ENCODE results near the gene DUOX2.
A peak's percentile ranks its signal among the peaks of the same experiment; 100 is the strongest.

Gene DUOX2

GRCh38 chr15:45093013-45093412, 21.0 kb downstream of the DUOX2 start:
- Histone ChIP-seq H3K27me3 (replicated peaks in 2 of 5; ENCODE audit: control insufficient read depth in 4 of 5, insufficient read depth in 5 of 5, low read length in 4 of 5) (peaks cover 0 to 10% (median 0%) of the 10 kb centered on the region in 5 experiments), H3K9me3 (ENCODE audit: control extremely low read depth in 1 of 5, control insufficient read depth in 4 of 5, insufficient read depth in 2 of 5, low read depth in 1 of 5, low read length in 4 of 5) (no peaks in the 10 kb centered on the region), H3K36me3 (ENCODE audit: control insufficient read depth in 4 of 4, insufficient read depth in 4 of 4, low read length in 3 of 4) (no peaks in the 10 kb centered on the region), H3K27ac (ENCODE audit: insufficient read depth in 1 of 2, low read depth in 1 of 2, low read length in 2 of 2, poor library complexity in 1 of 2, severe bottlenecking in 2 of 2) (no peak overlapping the region), H3K4me1 (ENCODE audit: control extremely low read depth in 1 of 4, control insufficient read depth in 4 of 4, insufficient read depth in 4 of 4, low read length in 3 of 4) (no peaks in the 10 kb centered on the region), H3K4me3 (ENCODE audit: control insufficient read depth in 1 of 7, extremely low read depth in 1 of 7, insufficient read depth in 4 of 7, low read depth in 2 of 7, low read length in 6 of 7) (no peak overlapping the region)
- ChIA-PET CTCF (interaction anchor here (1.2 kb wide), 1 partner anchor 13 kb away, joined by 3 read pairs; no protein-coding TSS in a partner anchor), POLR2A (no interaction called here)
- DNase-seq: no peak
- WGBS (ENCODE audit: insufficient coverage): 100% methylated on average over 4 of the region's 4 CpGs

GRCh38 chr15:45091576-45091975, 22.4 kb downstream of the DUOX2 start:
- POLR2A ChIA-PET: no interaction called here
- no peaks in the 10 kb centered on the region for H3K4me1 ChIP-seq (ENCODE audit: control extremely low read depth in 1 of 4, control insufficient read depth in 4 of 4, insufficient read depth in 4 of 4, low read length in 3 of 4)
- H3K4me3 ChIP-seq (ENCODE audit: control insufficient read depth in 1 of 7, extremely low read depth in 1 of 7, insufficient read depth in 4 of 7, low read depth in 2 of 7, low read length in 6 of 7): no peak overlapping the region
- no peaks in the 10 kb centered on the region for H3K36me3 ChIP-seq (ENCODE audit: control insufficient read depth in 4 of 4, insufficient read depth in 4 of 4, low read length in 3 of 4)
- H3K9me3 ChIP-seq (ENCODE audit: control extremely low read depth in 1 of 5, control insufficient read depth in 4 of 5, insufficient read depth in 2 of 5, low read depth in 1 of 5, low read length in 4 of 5): no peaks in the 10 kb centered on the region
- no peak for DNase-seq
- 100% methylated on average over 2 of the region's 2 CpGs for WGBS (ENCODE audit: insufficient coverage)
- H3K27ac ChIP-seq (ENCODE audit: insufficient read depth in 1 of 2, low read depth in 1 of 2, low read length in 2 of 2, poor library complexity in 1 of 2, severe bottlenecking in 2 of 2): no peak overlapping the region
- CTCF ChIA-PET: no interaction called here
- peaks cover 0 to 10% (median 0%) of the 10 kb centered on the region in 5 experiments for H3K27me3 ChIP-seq (replicated peaks in 2 of 5; ENCODE audit: control insufficient read depth in 4 of 5, insufficient read depth in 5 of 5, low read length in 4 of 5)

GRCh38 chr15:45091161-45091560, 22.8 kb downstream of the DUOX2 start:
- Histone ChIP-seq H3K36me3 (ENCODE audit: control insufficient read depth in 4 of 4, insufficient read depth in 4 of 4, low read length in 3 of 4) (no peaks in the 10 kb centered on the region), H3K27me3 (replicated peaks in 2 of 5; ENCODE audit: control insufficient read depth in 4 of 5, insufficient read depth in 5 of 5, low read length in 4 of 5) (peaks cover 0 to 10% (median 0%) of the 10 kb centered on the region in 5 experiments), H3K4me3 (ENCODE audit: control insufficient read depth in 1 of 7, extremely low read depth in 1 of 7, insufficient read depth in 4 of 7, low read depth in 2 of 7, low read length in 6 of 7) (no peak overlapping the region), H3K4me1 (ENCODE audit: control extremely low read depth in 1 of 4, control insufficient read depth in 4 of 4, insufficient read depth in 4 of 4, low read length in 3 of 4) (no peaks in the 10 kb centered on the region), H3K9me3 (ENCODE audit: control extremely low read depth in 1 of 5, control insufficient read depth in 4 of 5, insufficient read depth in 2 of 5, low read depth in 1 of 5, low read length in 4 of 5) (no peaks in the 10 kb centered on the region), H3K27ac (ENCODE audit: insufficient read depth in 1 of 2, low read depth in 1 of 2, low read length in 2 of 2, poor library complexity in 1 of 2, severe bottlenecking in 2 of 2) (no peak overlapping the region)
- POLR2A ChIA-PET: no interaction called here
- CTCF ChIA-PET: no interaction called here
- no peak for DNase-seq
- WGBS (ENCODE audit: insufficient coverage): 74% methylated on average over 7 of the region's 7 CpGs

GRCh38 chr15:45089712-45090373, 24.1 kb downstream of the DUOX2 start:
- 71% methylated on average over 1 of the region's 3 CpGs for WGBS (ENCODE audit: insufficient coverage)
- Histone ChIP-seq H3K4me3 (ENCODE audit: control insufficient read depth in 1 of 7, extremely low read depth in 1 of 7, insufficient read depth in 4 of 7, low read depth in 2 of 7, low read length in 6 of 7) (no peak overlapping the region), H3K9me3 (ENCODE audit: control extremely low read depth in 1 of 5, control insufficient read depth in 4 of 5, insufficient read depth in 2 of 5, low read depth in 1 of 5, low read length in 4 of 5) (no peaks in the 10 kb centered on the region), H3K36me3 (ENCODE audit: control insufficient read depth in 4 of 4, insufficient read depth in 4 of 4, low read length in 3 of 4) (no peaks in the 10 kb centered on the region), H3K4me1 (ENCODE audit: control extremely low read depth in 1 of 4, control insufficient read depth in 4 of 4, insufficient read depth in 4 of 4, low read length in 3 of 4) (no peaks in the 10 kb centered on the region), H3K27me3 (replicated peaks in 2 of 5; ENCODE audit: control insufficient read depth in 4 of 5, insufficient read depth in 5 of 5, low read length in 4 of 5) (peaks cover 0 to 10% (median 0%) of the 10 kb centered on the region in 5 experiments), H3K27ac (ENCODE audit: insufficient read depth in 1 of 2, low read depth in 1 of 2, low read length in 2 of 2, poor library complexity in 1 of 2, severe bottlenecking in 2 of 2) (no peak overlapping the region)
- ChIA-PET CTCF (no interaction called here), POLR2A (no interaction called here)
- DNase-seq: peak in 1 of 3 donors; percentile 40

GRCh38 chr15:45088801-45089711, 24.9 kb downstream of the DUOX2 start:
- H3K36me3 ChIP-seq (ENCODE audit: control insufficient read depth in 4 of 4, insufficient read depth in 4 of 4, low read length in 3 of 4): no peaks in the 10 kb centered on the region
- peaks cover 0 to 10% (median 0%) of the 10 kb centered on the region in 5 experiments for H3K27me3 ChIP-seq (replicated peaks in 2 of 5; ENCODE audit: control insufficient read depth in 4 of 5, insufficient read depth in 5 of 5, low read length in 4 of 5)
- CTCF ChIA-PET: no interaction called here
- H3K27ac ChIP-seq (ENCODE audit: insufficient read depth in 1 of 2, low read depth in 1 of 2, low read length in 2 of 2, poor library complexity in 1 of 2, severe bottlenecking in 2 of 2): no peak overlapping the region
- no peaks in the 10 kb centered on the region for H3K9me3 ChIP-seq (ENCODE audit: control extremely low read depth in 1 of 5, control insufficient read depth in 4 of 5, insufficient read depth in 2 of 5, low read depth in 1 of 5, low read length in 4 of 5)
- DNase-seq: no peak
- H3K4me3 ChIP-seq (ENCODE audit: control insufficient read depth in 1 of 7, extremely low read depth in 1 of 7, insufficient read depth in 4 of 7, low read depth in 2 of 7, low read length in 6 of 7): no peak overlapping the region
- 96% methylated on average over 5 of the region's 10 CpGs for WGBS (ENCODE audit: insufficient coverage)
- POLR2A ChIA-PET: no interaction called here
- H3K4me1 ChIP-seq (ENCODE audit: control extremely low read depth in 1 of 4, control insufficient read depth in 4 of 4, insufficient read depth in 4 of 4, low read length in 3 of 4): no peaks in the 10 kb centered on the region

GRCh38 chr15:45087513-45087912, 26.5 kb downstream of the DUOX2 start:
- Histone ChIP-seq H3K27me3 (replicated peaks in 2 of 5; ENCODE audit: control insufficient read depth in 4 of 5, insufficient read depth in 5 of 5, low read length in 4 of 5) (peaks cover 0 to 10% (median 0%) of the 10 kb centered on the region in 5 experiments), H3K4me3 (ENCODE audit: control insufficient read depth in 1 of 7, extremely low read depth in 1 of 7, insufficient read depth in 4 of 7, low read depth in 2 of 7, low read length in 6 of 7) (no peak overlapping the region), H3K4me1 (ENCODE audit: control extremely low read depth in 1 of 4, control insufficient read depth in 4 of 4, insufficient read depth in 4 of 4, low read length in 3 of 4) (no peaks in the 10 kb centered on the region), H3K27ac (ENCODE audit: insufficient read depth in 1 of 2, low read depth in 1 of 2, low read length in 2 of 2, poor library complexity in 1 of 2, severe bottlenecking in 2 of 2) (no peak overlapping the region), H3K36me3 (ENCODE audit: control insufficient read depth in 4 of 4, insufficient read depth in 4 of 4, low read length in 3 of 4) (no peaks in the 10 kb centered on the region), H3K9me3 (ENCODE audit: control extremely low read depth in 1 of 5, control insufficient read depth in 4 of 5, insufficient read depth in 2 of 5, low read depth in 1 of 5, low read length in 4 of 5) (no peaks in the 10 kb centered on the region)
- CTCF ChIA-PET: no interaction called here
- WGBS (ENCODE audit: insufficient coverage): 80% methylated on average over 1 of the region's 1 CpG
- POLR2A ChIA-PET: interaction anchor here (0.5 kb wide), 1 partner anchor 275 kb away, joined by 3 read pairs; no protein-coding TSS in a partner anchor
- DNase-seq: peak in 2 of 3 donors; percentile 4 to 11

GRCh38 chr15:45084163-45084562, 29.8 kb downstream of the DUOX2 start:
- H3K36me3 ChIP-seq (ENCODE audit: control insufficient read depth in 4 of 4, insufficient read depth in 4 of 4, low read length in 3 of 4): no peaks in the 10 kb centered on the region
- CTCF ChIA-PET: no interaction called here
- DNase-seq: peak in 1 of 3 donors; percentile 4
- H3K27me3 ChIP-seq (replicated peaks in 2 of 5; ENCODE audit: control insufficient read depth in 4 of 5, insufficient read depth in 5 of 5, low read length in 4 of 5): peaks cover 0 to 5% (median 0%) of the 10 kb centered on the region in 5 experiments
- no peaks in the 10 kb centered on the region for H3K4me1 ChIP-seq (ENCODE audit: control extremely low read depth in 1 of 4, control insufficient read depth in 4 of 4, insufficient read depth in 4 of 4, low read length in 3 of 4)
- POLR2A ChIA-PET: no interaction called here
- no peak overlapping the region for H3K27ac ChIP-seq (ENCODE audit: insufficient read depth in 1 of 2, low read depth in 1 of 2, low read length in 2 of 2, poor library complexity in 1 of 2, severe bottlenecking in 2 of 2)
- WGBS (ENCODE audit: insufficient coverage): 100% methylated on average over 1 of the region's 3 CpGs
- H3K4me3 ChIP-seq (ENCODE audit: control insufficient read depth in 1 of 7, extremely low read depth in 1 of 7, insufficient read depth in 4 of 7, low read depth in 2 of 7, low read length in 6 of 7): no peak overlapping the region
- no peaks in the 10 kb centered on the region for H3K9me3 ChIP-seq (ENCODE audit: control extremely low read depth in 1 of 5, control insufficient read depth in 4 of 5, insufficient read depth in 2 of 5, low read depth in 1 of 5, low read length in 4 of 5)

Data from common myeloid progenitor, CD34-positive (primary cell).